GM18502 (cell line): ENCODE data around the gene PPP1R11.

Source experiments
- ATAC-seq: cut with Tn5 transposase; IDR thresholded peaks from one replicate; pipeline ENCODE4 v1.9.1; 2021; ENCODE audit warnings: mild to moderate bottlenecking; ENCODE audit not compliant: unreplicated experiment, poor library complexity

PPP1R11 gene

GRCh38 chr6:30061092-30061857 lies 5.7 kb upstream of the PPP1R11 start, which contains the start of gene POLR1H:
TSS of gene POLR1H (plus strand) at chr6:30061265. CDS start at chr6:30061525, 260 bp downstream.
- peak; percentile 90 for ATAC-seq

DNA sequence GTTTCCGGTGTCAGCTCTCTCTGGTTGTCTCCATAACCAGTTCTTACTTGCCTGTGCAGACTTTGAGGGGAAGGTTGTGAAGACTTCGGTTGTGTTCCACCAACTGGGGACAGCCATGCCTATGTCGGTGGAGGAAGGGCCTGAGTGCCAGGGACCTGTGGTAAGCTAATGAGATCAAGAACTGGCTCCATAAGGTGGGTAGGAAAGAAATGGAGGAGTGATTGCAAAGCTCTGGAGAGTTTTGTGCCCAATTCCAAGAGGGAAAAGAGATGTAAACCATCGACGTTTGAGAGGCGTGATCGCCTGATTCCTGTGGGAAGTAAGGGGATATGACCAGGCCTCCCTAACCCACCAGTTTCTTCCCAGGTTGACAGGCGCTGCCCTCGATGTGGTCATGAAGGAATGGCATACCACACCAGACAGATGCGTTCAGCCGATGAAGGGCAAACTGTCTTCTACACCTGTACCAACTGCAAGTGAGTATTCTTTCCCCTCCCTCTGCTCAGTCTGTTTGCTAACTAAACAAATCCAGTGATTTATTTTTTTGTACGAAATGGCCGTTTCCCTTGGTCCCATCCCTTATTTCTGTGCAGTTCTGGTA lies 5.0 kb upstream of the PPP1R11 start:
- ATAC-seq, result peak; percentile 5

- ATAC-seq, result no peak
Measured at GRCh38 chr6:30062471-30063178, 4.4 kb upstream of the PPP1R11 start.

DNA sequence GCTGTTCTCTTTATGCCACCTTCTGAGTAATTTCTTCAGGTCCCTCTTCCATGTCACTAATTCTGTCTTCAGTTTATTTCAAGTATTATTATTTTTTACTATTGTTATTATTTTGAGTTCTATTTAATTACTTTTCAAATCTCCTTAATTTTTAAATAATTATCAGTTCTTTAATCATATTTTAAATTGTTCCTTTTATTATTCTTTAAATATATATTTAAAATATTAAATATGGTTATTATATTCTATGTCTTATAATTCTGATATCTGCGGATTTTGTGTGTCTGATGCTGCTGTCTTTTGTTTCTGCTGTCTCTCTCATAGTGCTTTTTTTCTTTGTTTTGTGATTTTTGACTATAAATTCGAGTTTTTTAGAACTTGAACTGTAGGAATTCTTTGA lies 3.7 kb upstream of the PPP1R11 start:
- no peak for ATAC-seq

GRCh38 chr6:30066082-30066481 lies 916 bp upstream of the PPP1R11 start:
- no peak for ATAC-seq

DNA sequence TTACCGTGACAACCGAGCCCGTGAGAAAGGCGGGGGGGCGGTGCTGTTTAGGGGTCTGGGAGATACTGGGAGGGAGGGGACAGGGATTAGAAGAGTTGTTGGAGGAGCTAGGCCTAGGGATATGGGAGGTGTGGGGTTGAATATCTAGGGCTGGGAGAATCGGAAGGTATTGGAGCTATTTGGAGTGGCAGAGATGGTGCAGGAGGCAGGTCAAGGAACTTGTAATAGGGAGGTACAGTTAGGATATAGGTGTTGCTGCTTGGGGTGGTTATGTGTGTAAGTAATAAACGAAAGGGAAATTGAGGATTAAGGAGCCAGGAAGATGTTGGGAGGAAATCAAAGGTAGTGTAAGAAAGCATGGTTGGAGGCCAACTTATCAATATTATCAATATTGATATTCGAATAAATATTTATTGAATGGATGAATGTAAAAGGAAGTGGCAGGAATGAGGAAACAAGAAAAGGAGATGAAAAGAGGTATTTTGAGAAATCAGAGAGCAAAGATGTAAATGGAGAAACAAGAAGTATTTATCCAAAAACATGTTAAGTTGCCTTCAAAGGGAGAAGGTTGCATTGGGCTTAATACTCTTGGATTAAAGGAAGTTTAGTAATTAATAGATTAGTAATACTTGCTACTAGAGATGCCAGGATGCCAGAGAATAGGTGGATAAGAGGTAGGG lies 602 bp downstream of the PPP1R11 start:
- no peak for ATAC-seq

DNA sequence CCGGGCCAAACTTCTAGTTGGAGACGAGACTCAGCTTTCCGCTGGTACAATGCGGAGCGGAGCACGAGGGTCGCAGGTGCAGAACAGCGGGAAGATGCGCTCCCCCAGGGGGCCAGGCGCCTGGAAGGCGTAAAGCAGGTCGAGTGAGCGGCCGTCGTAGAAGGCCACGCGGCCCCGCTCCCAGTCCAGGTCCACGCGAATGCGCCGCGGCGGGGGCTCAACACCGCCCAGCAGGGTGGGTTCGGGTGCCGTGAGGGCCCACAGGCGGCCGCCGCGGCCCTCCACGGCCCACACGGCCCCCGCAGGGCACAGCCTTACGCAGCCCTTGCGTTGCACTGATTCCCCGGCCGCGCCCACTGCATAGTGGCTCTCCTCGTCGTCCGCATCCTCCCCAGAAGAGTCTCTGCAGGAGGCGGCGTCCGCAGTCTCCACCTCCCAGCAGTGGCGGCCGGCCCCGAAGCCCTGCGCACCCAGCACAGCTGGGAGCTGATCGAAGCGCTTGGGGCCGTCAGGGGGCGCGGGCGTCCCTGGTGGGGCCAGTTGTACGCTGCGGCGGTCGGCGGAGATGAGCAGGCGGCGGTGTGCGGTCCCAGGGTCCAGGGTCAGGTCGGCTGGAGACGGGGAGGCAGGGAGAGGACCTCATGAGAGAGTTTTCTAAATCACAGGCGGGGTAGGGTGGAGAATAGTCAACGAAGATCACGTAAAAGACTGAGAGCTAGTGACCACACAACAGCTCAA lies 4.3 kb downstream of the PPP1R11 start:
- ATAC-seq, result no peak

DNA sequence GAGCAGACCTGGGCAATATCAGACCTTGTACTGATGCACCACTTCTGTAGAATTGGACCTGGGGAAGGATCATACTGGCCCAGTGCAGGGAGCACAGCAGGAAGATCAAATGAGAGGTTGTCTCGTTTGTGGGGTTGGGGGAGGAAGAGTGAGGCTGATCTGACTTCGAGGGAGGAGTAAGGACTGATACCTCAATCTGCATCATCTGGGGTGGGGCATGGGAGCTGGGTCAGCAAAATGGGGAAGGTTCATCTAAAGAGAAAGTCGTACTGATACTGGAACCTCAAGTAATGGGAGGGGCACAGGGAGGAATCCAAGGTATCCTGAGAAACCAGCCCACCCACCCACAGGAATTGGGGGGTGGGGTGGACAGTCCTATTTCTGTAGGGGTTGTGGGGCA lies 4.9 kb downstream of the PPP1R11 start:
- ATAC-seq, result no peak

DNA sequence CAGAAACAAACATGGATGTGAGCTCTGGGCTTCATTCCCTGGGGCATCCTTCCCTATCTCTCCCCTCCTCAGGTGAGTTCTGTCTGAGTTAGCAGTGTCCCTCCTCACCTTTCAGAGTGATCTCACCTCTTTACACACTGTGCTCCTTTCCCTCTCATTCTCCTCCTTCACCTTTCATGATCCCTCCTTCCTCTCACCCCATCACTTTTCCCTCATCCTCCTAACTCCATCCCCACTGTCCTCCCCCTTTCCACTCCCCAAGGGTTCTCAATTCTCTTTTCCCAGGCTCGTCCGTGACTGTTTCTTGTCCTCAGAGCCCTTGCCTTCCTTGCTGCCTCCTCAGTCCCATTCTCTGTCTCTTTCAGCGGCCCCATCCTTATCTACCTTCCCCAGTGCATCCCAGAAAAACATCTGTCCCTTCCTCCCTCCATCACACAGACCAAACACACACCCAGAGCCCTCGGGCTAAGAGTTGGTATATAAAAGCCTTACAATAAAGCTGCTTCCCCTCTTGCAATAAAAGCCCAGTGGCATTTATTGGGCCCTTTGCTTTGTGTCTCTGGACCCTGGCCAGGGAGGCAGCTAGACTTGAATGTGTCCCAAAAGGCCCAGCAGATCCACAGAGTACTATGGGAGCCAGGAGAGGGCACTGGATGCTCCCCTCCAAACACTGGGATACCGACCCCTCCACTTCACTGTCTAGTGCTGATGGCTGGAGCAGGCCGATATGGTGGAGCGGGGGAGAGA lies 6.7 kb downstream of the PPP1R11 start:
- no peak for ATAC-seq

GRCh38 chr6:30074331-30075093 lies 7.5 kb downstream of the PPP1R11 start:
- no peak for ATAC-seq

DNA sequence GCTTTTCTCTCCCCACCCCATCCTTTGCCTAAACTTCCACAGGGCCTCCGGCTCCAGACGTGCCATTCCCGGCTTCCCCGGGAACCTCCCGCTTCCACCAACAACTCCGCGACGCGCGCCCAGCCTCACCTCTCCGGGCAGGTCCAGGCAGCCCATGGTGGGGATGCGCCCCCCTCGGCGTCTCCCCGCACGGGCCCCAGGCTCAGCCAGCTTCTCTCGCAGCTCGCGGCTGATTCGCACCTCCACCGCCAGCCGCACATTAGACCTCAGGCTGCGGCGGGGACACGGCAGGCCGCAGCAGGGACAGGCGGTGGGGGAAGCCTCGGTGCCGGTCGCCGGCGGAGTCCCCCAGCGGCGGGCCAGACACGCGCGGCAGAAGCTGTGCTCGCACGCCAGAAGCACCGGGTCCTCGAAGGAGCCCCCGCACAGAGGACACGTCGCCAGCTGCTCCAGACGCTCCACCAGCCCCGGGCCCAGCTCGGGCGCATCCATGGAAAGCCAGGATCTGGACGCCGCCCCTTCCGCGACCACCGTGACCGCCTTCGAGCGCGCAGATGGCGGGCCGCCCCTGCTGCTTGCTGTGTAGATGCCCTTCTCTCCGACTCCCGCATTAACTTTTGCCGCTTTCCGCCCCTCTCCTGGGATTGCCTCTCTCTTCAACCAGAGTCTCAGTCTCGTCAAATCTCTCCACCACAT lies 8.2 kb downstream of the PPP1R11 start, which contains the start of gene RNF39:
Gene RNF39 (minus strand): TSS at position 676 of the 696 bp plus-strand sequence. CDS start 184 bp downstream, at position 492.
- ATAC-seq, result no peak

- ATAC-seq, result no peak
Measured at GRCh38 chr6:30075790-30076732, 9.1 kb downstream of the PPP1R11 start.

DNA sequence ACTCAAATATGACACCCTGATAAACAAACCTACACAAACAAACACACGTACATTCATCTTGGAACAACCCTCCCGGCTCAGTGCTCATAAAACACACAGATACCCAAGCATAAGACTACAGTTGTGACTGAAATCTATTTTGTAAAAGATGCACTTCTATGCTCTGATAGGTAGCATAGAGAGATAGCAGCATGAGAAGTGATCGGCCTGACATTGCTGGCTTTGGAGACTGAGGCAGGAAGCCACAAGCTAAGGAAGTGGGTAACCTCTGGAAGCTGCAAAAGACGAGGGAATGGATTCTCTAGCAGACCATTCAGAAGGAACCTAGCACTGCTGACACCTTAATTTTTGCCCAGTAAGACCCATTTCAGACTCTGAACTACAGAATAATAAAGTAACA lies 10.2 kb downstream of the PPP1R11 start:
- ATAC-seq, result no peak

GRCh38 chr6:30087876-30088275 lies 20.9 kb downstream of the PPP1R11 start:
- no peak for ATAC-seq

DNA sequence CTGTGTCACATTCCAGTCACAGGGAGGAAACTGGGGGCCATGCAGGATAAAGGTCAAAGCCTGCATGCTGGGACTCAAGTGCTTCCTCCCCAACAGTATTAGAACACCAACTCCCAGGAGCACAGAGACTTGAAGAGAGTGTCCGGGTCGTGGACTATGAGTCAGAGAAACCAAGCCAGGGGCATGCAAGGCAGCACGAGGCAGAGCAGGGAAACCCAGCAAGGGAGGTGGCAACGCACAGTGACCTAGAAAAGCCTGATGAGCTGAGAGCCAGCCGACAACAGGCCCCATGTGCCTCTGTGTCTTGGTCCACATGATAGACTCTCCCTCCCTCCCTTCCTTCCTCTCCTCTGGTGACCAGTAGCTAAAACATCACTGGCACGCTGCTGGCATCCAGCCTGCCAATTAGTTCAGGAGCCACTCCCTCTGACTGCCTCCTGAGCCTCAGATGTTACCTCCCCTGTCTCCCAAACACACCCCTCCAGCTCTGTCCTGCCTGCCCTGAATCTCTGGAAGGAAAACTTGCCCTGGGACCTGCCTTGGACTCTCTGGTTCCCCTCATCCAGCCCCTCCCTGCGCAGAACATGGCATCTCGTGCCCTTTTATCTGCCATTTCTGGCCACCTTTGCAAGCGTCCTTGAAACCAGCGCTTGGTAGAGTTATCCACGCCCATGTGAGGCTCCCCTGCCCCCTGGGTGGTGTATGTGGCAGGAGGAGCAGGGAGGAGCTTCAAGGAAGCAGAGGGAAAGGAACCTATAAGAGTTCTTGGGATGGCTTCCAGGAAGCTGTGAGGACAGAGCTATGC lies 24.8 kb downstream of the PPP1R11 start:
- ATAC-seq, result no peak
